GM03348 (cell line): ENCODE measurements around the gene GARNL3.
A peak's percentile ranks its signal among the peaks of the same experiment; 100 is the strongest.

Experiments
- DNase-seq: peaks from one replicate; pipeline ENCODE4 v3.0.0; 2012; ENCODE audit warnings: low spot score

GARNL3 gene

DNA sequence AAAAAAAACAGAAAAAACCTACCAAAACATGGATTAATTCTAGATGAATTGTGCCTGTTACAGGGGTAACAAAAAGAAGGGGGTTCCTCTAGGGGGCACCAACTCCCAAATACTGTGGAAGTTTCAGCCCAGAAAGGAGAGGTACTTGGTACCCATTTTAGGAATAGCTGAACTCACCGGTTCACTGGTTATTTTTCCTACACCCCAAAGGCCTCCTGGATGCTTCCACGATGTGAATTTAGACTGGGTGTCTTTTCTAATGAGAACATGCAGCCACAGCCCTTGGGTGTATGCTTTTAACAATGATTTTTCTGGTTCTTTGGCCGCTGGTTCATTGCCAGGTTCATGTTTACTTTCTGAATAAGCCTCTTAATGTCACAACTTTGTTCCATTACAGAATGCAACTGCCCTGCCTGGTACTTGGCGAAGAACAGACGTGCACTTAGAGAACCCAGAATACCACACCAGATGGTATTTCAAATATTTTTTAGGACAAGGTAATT lies 46.7 kb downstream of the GARNL3 start:
- peak; percentile 40 for DNase-seq

DNA sequence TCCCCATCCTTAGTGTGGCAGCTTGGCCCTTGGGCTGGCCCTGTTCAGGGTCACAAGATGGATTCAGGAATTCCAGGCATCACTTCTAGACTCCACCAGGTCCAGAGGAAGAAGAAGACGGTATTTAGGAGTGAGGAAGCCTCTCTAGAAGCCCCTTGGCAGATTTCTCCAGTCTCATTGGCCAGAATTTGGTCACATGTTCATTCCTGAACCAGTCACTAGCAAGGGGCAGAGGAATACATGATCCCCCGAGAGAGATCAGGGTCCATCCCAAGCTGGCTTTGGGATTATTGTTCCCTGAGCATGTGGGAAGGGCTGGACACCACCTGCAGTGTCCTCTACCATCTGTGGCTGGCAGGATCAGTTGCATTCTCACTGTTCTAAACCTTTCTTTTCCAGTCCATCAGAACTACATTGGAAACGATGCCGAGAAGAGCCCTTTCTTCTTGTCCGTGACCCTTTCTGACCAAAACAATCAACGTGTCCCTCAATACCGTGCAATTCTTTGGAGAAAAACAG lies 48.5 kb downstream of the GARNL3 start:
- no peak for DNase-seq

DNA sequence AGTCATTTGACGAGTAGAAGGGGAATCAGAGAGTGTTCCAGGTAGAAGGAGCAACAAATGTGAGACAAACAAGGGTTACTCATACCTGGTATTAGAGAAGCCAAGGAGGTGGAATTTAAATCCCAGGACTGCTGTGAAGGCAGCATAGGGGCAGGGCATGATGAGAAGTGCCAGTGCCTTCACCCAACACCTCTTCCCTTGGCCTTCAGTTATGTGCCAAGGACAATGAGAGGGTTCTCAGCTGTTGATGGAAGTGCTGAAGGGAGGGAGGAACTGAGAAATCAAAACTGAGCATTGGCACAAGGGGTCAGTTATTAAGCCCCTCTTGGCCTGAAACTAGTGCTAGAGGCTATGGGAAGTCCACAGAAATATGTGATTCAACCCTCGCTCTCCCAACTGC lies 50.3 kb downstream of the GARNL3 start:
- DNase-seq = no peak

DNA sequence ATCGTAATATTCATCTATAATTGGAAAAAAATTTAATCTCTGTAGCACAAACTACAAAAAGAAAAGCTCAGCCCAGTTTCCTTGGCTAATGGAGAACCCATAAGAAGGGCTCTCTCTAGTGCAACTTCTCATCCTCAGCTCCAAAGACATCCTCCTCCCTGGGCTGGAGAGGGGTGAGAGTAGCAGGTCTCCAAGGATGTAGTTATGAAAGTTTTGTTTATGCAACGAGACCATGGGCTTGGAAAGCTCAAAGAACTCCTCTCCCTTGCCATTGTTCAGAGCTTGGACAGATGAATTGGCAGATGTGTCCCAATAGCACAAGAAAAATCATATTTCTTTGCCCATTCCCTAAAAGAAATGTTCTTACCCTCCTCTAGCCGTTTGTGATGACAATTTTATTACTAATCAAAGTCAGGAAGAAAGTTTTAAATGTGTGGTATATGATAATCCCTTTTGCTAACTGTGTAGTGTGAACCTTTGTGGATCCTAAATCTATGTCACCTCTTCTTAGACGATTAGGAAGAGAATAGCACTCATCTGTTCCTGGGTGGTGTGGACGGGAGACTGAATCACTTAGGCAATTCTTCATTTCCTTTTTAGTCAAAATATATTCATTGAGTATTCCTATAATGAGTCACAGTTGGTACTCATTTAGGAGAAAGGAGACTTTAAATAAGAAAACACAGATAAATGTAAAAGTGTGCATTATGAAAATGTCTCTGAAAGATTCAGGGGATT lies 52.2 kb downstream of the GARNL3 start:
- peak; percentile 52 for DNase-seq

- DNase-seq = peak; percentile 55
Observed at GRCh38 chr9:127318651-127319167, 54.1 kb downstream of the GARNL3 start.

GRCh38 chr9:127319366-127320114 lies 55.0 kb downstream of the GARNL3 start:
- no peak for DNase-seq

GRCh38 chr9:127320115-127320378 lies 55.5 kb downstream of the GARNL3 start:
- no peak for DNase-seq

DNA sequence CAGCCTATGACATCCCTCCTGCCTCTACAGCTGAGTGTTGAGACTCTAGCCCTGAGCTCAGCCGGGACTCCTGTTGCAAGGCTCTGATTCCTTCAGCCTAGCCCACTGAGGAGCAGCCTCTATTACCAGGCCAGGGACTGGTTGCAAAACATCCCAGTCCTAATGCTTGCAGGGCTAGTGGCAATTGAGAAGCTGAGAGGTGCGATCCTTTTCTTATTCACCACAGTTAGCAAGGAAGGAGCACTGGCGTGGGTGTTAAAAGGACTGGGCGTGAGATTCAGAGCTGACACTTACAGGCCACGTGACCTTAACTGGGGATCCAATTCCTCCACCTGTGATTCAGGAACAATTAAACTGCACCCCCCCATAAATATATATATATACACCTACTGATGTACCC lies 58.8 kb downstream of the GARNL3 start:
- DNase-seq = no peak

DNA sequence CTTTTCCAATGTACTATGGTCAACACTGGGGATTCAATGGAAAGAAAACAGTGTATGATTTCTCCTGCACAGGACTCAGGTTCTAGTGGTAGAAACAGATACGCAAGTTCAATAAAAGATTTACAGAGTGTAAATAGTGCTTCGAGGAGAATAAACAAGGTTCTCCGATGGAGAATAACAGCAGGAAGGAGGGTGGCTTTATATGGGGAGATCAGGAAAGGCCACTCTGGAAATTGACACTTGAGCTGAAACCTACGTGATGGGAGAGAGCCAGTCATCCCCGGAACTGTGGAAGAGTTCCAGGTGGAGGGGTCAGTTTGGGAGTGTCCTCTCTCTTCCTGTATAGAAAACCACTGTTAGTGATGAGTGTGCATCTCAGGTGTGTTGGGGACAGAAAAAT lies 65.9 kb downstream of the GARNL3 start:
- no peak for DNase-seq

DNA sequence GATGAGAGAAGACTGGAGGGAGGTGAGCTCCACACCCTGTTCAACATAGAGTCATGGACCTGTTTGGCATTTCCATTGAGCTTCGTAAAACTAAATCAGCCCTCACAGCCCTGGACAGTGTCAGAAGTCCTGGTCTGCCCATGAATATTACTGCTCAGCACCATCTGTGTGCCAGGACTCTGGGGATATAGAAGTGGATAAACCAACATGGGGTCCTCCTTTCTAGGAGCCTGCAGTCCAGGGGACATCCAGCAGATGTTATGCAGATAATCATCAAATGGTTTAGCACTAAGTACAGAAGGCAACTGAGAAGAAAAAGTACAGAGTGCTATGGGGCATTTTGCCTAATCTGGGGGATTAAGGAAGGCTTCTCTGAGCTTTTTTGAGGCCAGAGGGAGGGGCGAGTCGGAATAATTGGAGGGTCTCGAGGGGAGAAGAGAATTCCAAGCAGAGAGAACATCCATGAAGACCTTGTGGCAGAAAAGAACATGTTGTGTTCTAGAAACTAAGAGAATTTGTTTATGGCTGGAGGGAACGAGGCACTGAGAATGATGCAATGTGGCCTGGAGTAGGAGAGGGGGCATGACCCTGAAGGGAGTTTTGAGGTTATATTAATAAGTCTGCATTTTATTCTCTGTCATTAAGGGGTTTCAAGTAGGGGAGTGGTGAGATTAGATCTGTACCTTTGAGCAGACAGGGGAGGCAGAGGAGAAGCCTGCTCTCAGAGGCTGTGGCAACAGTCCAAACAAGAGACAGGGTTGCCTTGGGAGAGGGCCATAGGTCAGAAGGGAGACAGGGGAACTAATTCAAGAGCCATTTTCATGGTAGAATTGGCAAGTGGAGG lies 68.9 kb downstream of the GARNL3 start:
- DNase-seq = no peak

DNA sequence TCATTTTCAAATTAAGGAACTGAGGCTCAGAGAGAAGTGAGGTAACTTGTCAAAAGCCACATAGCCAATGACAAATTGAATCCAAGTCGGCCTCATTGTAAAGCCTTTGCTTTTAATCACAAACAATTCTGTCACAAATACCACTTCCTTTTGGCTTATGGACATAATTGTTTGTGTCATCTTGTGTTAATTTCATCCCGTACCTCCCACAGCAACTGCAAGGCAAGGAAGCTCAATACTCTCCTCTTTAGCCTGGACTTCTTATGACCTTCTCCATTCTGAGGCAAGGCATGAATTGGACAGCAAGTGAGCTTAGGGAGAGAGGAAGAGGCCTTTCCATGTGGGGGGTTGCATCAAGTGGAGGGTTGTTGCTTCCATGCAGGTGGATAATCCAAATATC lies 70.2 kb downstream of the GARNL3 start:
- no peak for DNase-seq

GRCh38 chr9:127336086-127336485 lies 71.5 kb downstream of the GARNL3 start:
- no peak for DNase-seq

GRCh38 chr9:127336506-127337352 lies 72.2 kb downstream of the GARNL3 start:
- DNase-seq = peak; percentile 83

DNA sequence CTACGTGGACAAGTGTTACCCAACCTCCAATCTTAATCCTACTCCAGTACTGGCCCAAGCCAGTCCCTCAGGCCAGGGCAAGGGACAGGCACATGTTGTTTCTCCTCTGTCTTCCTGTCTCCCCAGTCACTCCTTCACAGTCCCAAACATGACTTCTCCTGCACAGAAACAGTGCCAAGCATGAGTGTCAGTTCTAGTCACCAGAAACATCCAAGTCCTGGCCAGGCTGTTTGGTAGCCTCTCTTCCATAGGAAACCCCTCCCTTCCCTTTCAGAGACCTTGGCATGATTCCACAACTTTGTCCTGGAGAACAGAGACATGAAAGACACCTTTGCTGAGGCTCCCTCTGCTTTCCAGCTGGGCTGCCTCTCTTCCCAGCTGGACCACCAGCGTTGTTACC lies 76.1 kb downstream of the GARNL3 start:
- DNase-seq = no peak

GRCh38 chr9:127341152-127341551 lies 76.6 kb downstream of the GARNL3 start:
- no peak for DNase-seq

- DNase-seq = no peak
Observed at GRCh38 chr9:127344368-127345000, 79.9 kb downstream of the GARNL3 start.

GRCh38 chr9:127345566-127345965 lies 81.0 kb downstream of the GARNL3 start:
- DNase-seq = no peak

- DNase-seq = no peak
Observed at GRCh38 chr9:127346584-127346983, 82.0 kb downstream of the GARNL3 start.

DNA sequence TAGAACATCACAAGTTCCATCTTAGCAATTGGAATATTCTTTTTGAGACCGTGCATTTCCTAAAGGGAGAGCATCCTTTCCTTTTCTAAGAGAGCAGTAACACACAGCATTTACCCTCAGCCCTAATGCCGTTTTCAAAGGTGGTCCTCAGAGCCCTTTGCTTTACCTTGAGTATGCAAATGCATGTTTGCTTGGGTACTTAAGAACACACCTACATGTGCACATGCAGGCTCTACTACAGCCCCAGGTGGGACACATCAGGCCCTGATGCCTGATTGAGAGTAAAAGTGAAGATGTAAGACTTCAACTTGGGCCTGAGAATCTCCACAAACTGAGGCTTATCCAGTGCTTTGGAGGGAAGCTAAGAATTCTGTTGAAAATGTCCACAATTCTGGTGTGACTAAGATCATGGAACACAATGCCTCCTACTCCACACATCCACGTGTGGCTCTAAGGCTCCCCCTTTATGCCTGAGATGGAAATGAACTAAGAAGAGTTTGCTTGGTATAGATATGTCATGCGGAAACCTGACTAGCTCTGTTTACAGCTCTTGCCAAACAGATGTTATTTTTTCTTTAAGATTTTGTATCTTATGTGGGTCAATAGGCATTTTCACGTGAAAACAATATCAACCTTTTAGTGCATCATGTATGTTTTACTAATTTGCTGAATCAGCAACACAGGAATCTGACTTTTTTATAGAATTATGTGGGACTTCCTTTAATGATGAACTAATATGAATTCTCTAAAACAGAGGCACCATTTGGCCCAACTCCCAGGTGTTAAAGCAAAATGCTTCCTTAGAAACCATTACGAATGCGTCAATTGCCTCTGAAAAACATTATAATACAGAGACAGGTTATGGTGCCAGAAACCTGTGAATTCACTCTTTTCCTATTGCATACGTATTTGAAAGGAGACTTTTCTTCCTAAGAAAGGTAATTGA lies 83.5 kb downstream of the GARNL3 start:
- peak; percentile 53 for DNase-seq
